ENCODE data around the gene MACROD1.
"Not testable (repeated sequence)": the region's sequence is repeated elsewhere in the genome, so short reads cannot be mapped to it uniquely, and the experiment has no call there.

MACROD1 gene

GRCh38 chr11:64049509-64049908 lies 116.4 kb downstream of the MACROD1 start:
- Histone ChIP-seq H3K9ac (ENCODE audit: low read length in 2 of 2) (no peak overlapping the region), H3K9me3 (ENCODE audit: control insufficient read depth in 2 of 2, low read length in 2 of 2) (no peaks in the 10 kb centered on the region), H3K4me3 (ENCODE audit: low read length in 2 of 2) (no peak overlapping the region), H3K27me3 (ENCODE audit: control insufficient read depth in 1 of 2, insufficient read depth in 2 of 2, low read length in 2 of 2) (no peaks in the 10 kb centered on the region), H3K4me1 (ENCODE audit: control insufficient read depth, insufficient read depth, low read length) (peaks cover 10% of the 10 kb centered on the region), H3K27ac (ENCODE audit: low read length) (no peak overlapping the region), H3K36me3 (ENCODE audit: control insufficient read depth in 2 of 2, insufficient read depth in 2 of 2, low read length in 2 of 2) (no peaks in the 10 kb centered on the region)

GRCh38 chr11:64048042-64048854 lies 117.7 kb downstream of the MACROD1 start:
- Histone ChIP-seq H3K27ac (ENCODE audit: low read length) (no peak overlapping the region), H3K27me3 (ENCODE audit: control insufficient read depth in 1 of 2, insufficient read depth in 2 of 2, low read length in 2 of 2) (no peaks in the 10 kb centered on the region), H3K9ac (ENCODE audit: low read length in 2 of 2) (no peak overlapping the region), H3K36me3 (ENCODE audit: control insufficient read depth in 2 of 2, insufficient read depth in 2 of 2, low read length in 2 of 2) (no peaks in the 10 kb centered on the region), H3K4me1 (ENCODE audit: control insufficient read depth, insufficient read depth, low read length) (peaks cover 14% of the 10 kb centered on the region), H3K9me3 (ENCODE audit: control insufficient read depth in 2 of 2, low read length in 2 of 2) (no peaks in the 10 kb centered on the region), H3K4me3 (ENCODE audit: low read length in 2 of 2) (no peak overlapping the region)

- H3K27ac ChIP-seq (ENCODE audit: low read length); H3K9ac ChIP-seq (ENCODE audit: low read length in 2 of 2); H3K27me3 ChIP-seq (ENCODE audit: control insufficient read depth in 1 of 2, insufficient read depth in 2 of 2, low read length in 2 of 2); H3K4me3 ChIP-seq (ENCODE audit: low read length in 2 of 2); H3K9me3 ChIP-seq (ENCODE audit: control insufficient read depth in 2 of 2, low read length in 2 of 2); H3K36me3 ChIP-seq (ENCODE audit: control insufficient read depth in 2 of 2, insufficient read depth in 2 of 2, low read length in 2 of 2): not testable (repeated sequence)
- peaks cover 14% of the 10 kb centered on the region for H3K4me1 ChIP-seq (ENCODE audit: control insufficient read depth, insufficient read depth, low read length)
Measured at GRCh38 chr11:64047373-64047772, 118.5 kb downstream of the MACROD1 start.

- Histone ChIP-seq H3K9ac (ENCODE audit: low read length in 2 of 2) (no peak overlapping the region), H3K36me3 (ENCODE audit: control insufficient read depth in 2 of 2, insufficient read depth in 2 of 2, low read length in 2 of 2) (no peaks in the 10 kb centered on the region), H3K27ac (ENCODE audit: low read length) (no peak overlapping the region), H3K9me3 (ENCODE audit: control insufficient read depth in 2 of 2, low read length in 2 of 2) (no peaks in the 10 kb centered on the region), H3K4me1 (ENCODE audit: control insufficient read depth, insufficient read depth, low read length) (peaks cover 14% of the 10 kb centered on the region), H3K27me3 (ENCODE audit: control insufficient read depth in 1 of 2, insufficient read depth in 2 of 2, low read length in 2 of 2) (no peaks in the 10 kb centered on the region), H3K4me3 (ENCODE audit: low read length in 2 of 2) (no peak overlapping the region)
Measured at GRCh38 chr11:64045700-64046099, 120.2 kb downstream of the MACROD1 start.

GRCh38 chr11:64044730-64045393 lies 121.1 kb downstream of the MACROD1 start:
- H3K4me1 ChIP-seq (ENCODE audit: control insufficient read depth, insufficient read depth, low read length), result peaks cover 14% of the 10 kb centered on the region
- no peaks in the 10 kb centered on the region for H3K36me3 ChIP-seq (ENCODE audit: control insufficient read depth in 2 of 2, insufficient read depth in 2 of 2, low read length in 2 of 2)
- no peak overlapping the region for H3K27ac ChIP-seq (ENCODE audit: low read length)
- H3K27me3 ChIP-seq (ENCODE audit: control insufficient read depth in 1 of 2, insufficient read depth in 2 of 2, low read length in 2 of 2), result no peaks in the 10 kb centered on the region
- H3K9ac ChIP-seq (ENCODE audit: low read length in 2 of 2), result no peak overlapping the region
- H3K4me3 ChIP-seq (ENCODE audit: low read length in 2 of 2), result no peak overlapping the region
- no peaks in the 10 kb centered on the region for H3K9me3 ChIP-seq (ENCODE audit: control insufficient read depth in 2 of 2, low read length in 2 of 2)

DNA sequence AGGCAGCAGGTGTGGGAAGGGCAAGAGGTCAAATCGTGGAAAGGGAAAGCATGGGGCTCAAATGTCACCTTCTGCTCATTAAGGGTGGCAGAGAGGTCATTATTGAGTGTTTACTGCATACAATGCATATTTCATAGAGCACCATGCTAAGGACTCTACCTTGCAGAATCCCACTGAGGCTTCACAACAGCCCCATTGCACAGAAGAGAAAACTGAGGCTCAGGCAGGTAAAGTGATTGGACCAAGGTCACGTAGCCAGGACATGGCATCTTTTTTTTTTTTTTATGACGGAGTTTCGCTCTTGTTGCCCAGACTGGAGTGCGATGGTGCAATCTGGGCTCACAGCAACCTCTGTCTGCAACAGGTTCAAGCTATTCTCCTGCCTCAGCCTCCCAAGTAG lies 122.4 kb downstream of the MACROD1 start:
- Histone ChIP-seq H3K4me1 (ENCODE audit: control insufficient read depth, insufficient read depth, low read length) (peaks cover 14% of the 10 kb centered on the region), H3K36me3 (ENCODE audit: control insufficient read depth in 2 of 2, insufficient read depth in 2 of 2, low read length in 2 of 2) (no peaks in the 10 kb centered on the region), H3K9ac (ENCODE audit: low read length in 2 of 2) (no peak overlapping the region), H3K9me3 (ENCODE audit: control insufficient read depth in 2 of 2, low read length in 2 of 2) (no peaks in the 10 kb centered on the region), H3K27ac (ENCODE audit: low read length) (no peak overlapping the region), H3K27me3 (ENCODE audit: control insufficient read depth in 1 of 2, insufficient read depth in 2 of 2, low read length in 2 of 2) (no peaks in the 10 kb centered on the region), H3K4me3 (ENCODE audit: low read length in 2 of 2) (no peak overlapping the region)

- H3K9me3 ChIP-seq (ENCODE audit: control insufficient read depth in 2 of 2, low read length in 2 of 2), result no peaks in the 10 kb centered on the region
- no peak overlapping the region for H3K4me3 ChIP-seq (ENCODE audit: low read length in 2 of 2)
- H3K9ac ChIP-seq (ENCODE audit: low read length in 2 of 2), result no peak overlapping the region
- no peak overlapping the region for H3K27ac ChIP-seq (ENCODE audit: low read length)
- H3K4me1 ChIP-seq (ENCODE audit: control insufficient read depth, insufficient read depth, low read length), result peaks cover 20% of the 10 kb centered on the region
- no peaks in the 10 kb centered on the region for H3K27me3 ChIP-seq (ENCODE audit: control insufficient read depth in 1 of 2, insufficient read depth in 2 of 2, low read length in 2 of 2)
- H3K36me3 ChIP-seq (ENCODE audit: control insufficient read depth in 2 of 2, insufficient read depth in 2 of 2, low read length in 2 of 2), result no peaks in the 10 kb centered on the region
Measured at GRCh38 chr11:64042301-64042700, 123.6 kb downstream of the MACROD1 start.

- H3K9me3 ChIP-seq (ENCODE audit: control insufficient read depth in 2 of 2, low read length in 2 of 2), result no peaks in the 10 kb centered on the region
- H3K27ac ChIP-seq (ENCODE audit: low read length), result no peak overlapping the region
- H3K36me3 ChIP-seq (ENCODE audit: control insufficient read depth in 2 of 2, insufficient read depth in 2 of 2, low read length in 2 of 2), result no peaks in the 10 kb centered on the region
- no peak overlapping the region for H3K9ac ChIP-seq (ENCODE audit: low read length in 2 of 2)
- no peaks in the 10 kb centered on the region for H3K27me3 ChIP-seq (ENCODE audit: control insufficient read depth in 1 of 2, insufficient read depth in 2 of 2, low read length in 2 of 2)
- H3K4me1 ChIP-seq (ENCODE audit: control insufficient read depth, insufficient read depth, low read length), result peaks cover 21% of the 10 kb centered on the region
- H3K4me3 ChIP-seq (ENCODE audit: low read length in 2 of 2), result no peak overlapping the region
Measured at GRCh38 chr11:64041846-64042245, 124.1 kb downstream of the MACROD1 start.

DNA sequence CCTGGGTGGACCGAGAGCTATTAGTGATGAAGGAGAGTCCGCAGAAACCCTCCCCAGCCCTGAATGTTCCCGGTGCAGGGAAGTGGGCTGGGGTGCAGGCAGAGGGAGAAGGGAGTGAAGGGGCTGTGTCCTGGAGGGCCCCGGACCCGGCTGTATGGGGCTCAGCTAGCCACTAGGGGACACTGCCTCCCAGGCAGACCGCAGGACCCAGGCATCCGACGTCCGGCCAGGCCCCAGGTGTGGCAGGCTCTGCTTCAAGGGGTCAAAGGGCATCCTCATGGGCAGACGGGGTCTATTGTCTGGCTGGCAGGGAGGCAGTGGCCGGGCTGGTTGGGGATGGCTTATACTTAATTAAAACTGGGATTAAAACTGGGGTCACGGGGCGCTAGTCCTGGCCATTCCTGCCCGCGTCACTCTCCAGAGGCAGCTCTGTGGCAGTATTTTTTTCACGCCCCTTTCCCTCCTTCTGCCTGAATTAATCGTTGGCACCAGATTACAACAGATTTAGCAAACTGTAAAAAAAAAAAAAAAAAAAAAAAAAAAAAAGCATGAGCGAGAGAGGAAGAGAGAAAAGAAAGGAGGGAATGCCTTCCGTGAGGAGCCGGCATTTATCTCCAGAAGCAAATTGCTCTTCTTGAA lies 125.1 kb downstream of the MACROD1 start:
- Histone ChIP-seq H3K27me3 (ENCODE audit: control insufficient read depth in 1 of 2, insufficient read depth in 2 of 2, low read length in 2 of 2) (no peaks in the 10 kb centered on the region), H3K9ac (ENCODE audit: low read length in 2 of 2) (no peak overlapping the region), H3K36me3 (ENCODE audit: control insufficient read depth in 2 of 2, insufficient read depth in 2 of 2, low read length in 2 of 2) (no peaks in the 10 kb centered on the region), H3K4me1 (ENCODE audit: control insufficient read depth, insufficient read depth, low read length) (peaks cover 24% of the 10 kb centered on the region), H3K4me3 (ENCODE audit: low read length in 2 of 2) (no peak overlapping the region), H3K27ac (ENCODE audit: low read length) (no peak overlapping the region), H3K9me3 (ENCODE audit: control insufficient read depth in 2 of 2, low read length in 2 of 2) (no peaks in the 10 kb centered on the region)

DNA sequence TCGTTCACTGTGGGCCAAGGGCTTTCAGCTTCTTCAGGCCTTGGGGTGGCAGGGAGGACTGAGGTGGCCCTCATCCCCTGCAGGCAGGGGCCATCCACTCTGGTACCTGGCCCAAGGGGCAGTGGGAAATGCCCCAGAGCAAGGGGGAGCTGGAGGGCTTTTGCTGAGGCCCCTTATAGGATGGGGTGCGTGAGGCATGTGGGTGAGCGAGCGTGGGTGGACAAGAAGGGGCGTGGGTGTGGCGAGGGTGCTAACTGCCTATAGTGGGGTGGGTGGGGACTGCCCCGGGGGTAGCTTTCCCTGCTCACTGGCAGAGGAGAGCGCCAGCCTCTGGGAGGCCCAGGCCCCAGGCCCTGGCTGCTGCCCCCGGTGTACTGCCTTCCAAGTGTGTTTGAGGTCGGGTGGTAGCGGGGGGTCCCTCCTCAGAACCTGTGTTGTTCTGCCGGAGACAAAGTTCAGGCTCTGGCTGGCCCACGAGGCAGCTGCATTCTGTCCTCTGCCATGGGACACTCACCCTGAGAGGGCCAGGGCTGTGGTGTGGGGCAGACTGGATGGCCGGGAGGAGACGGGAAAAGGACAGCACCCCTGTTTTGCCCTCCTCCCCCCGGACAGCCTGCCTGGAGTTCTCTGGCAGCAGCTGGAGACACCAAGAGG lies 126.8 kb downstream of the MACROD1 start:
- Histone ChIP-seq H3K9ac (ENCODE audit: low read length in 2 of 2) (no peak overlapping the region), H3K27me3 (ENCODE audit: control insufficient read depth in 1 of 2, insufficient read depth in 2 of 2, low read length in 2 of 2) (no peaks in the 10 kb centered on the region), H3K36me3 (ENCODE audit: control insufficient read depth in 2 of 2, insufficient read depth in 2 of 2, low read length in 2 of 2) (no peaks in the 10 kb centered on the region), H3K4me3 (ENCODE audit: low read length in 2 of 2) (no peak overlapping the region), H3K9me3 (ENCODE audit: control insufficient read depth in 2 of 2, low read length in 2 of 2) (no peaks in the 10 kb centered on the region), H3K4me1 (ENCODE audit: control insufficient read depth, insufficient read depth, low read length) (peaks cover 20% of the 10 kb centered on the region), H3K27ac (ENCODE audit: low read length) (no peak overlapping the region)
